GM12878 (cell line): Measurements from ENCODE around the gene NKX6-1.

Source experiments
- BCL3 ChIP-seq: IDR thresholded peaks from 2 replicates; pipeline ENCODE4 v1.6.1; 2011; ENCODE audit warnings: borderline replicate concordance, low read depth, mild to moderate bottlenecking, moderate library complexity, low read length; ENCODE audit not compliant: insufficient read depth, poor library complexity, severe bottlenecking
- CHD2 ChIP-seq: IDR thresholded peaks from 2 replicates; pipeline ENCODE4 v1.6.1; 2011; ENCODE audit warnings: low read depth, low read length, improper control_type of control experiment, borderline replicate concordance
- CTCF ChIP-seq, 3 experiments: IDR thresholded peaks in 2 of 3; conservative IDR thresholded peaks in 1 of 3; 2 replicates each; pipeline ENCODE4 v1.5.1; 2011; ENCODE audit warnings: low read depth in 3 of 3, low read length in 3 of 3, mild to moderate bottlenecking in 3 of 3, control low read depth in 2 of 3, moderate library complexity in 2 of 3, inconsistent platforms in 1 of 3, mixed read lengths in 1 of 3; ENCODE audit not compliant: control insufficient read depth in 2 of 3, insufficient read depth in 1 of 3; ENCODE audit errors: extremely low read depth in 1 of 3
- EP300 ChIP-seq, 2 experiments: fragments of 150-350 bp in 1 of 2; IDR thresholded peaks; 2 replicates each; pipeline ENCODE4 v1.6.1; 2011 to 2012; ENCODE audit warnings: low read depth in 2 of 2, low read length in 2 of 2, borderline replicate concordance in 1 of 2, improper control_type of control experiment in 1 of 2, inconsistent platforms in 1 of 2; ENCODE audit not compliant: control insufficient read depth in 1 of 2
- HCFC1 ChIP-seq: fragments of 150-350 bp; IDR thresholded peaks from 2 replicates; pipeline ENCODE4 v1.6.1; 2014; ENCODE audit warnings: low read length
- JUND ChIP-seq: IDR thresholded peaks from 2 replicates; pipeline ENCODE4 v1.6.1; 2012; ENCODE audit warnings: low read depth, mild to moderate bottlenecking, low read length, improper control_type of control experiment, moderate library complexity
- NFIC ChIP-seq: IDR thresholded peaks from 2 replicates; pipeline ENCODE4 v1.6.1; 2012; ENCODE audit warnings: low read depth, mild to moderate bottlenecking, inconsistent platforms, low read length, moderate library complexity
- PKNOX1 ChIP-seq: fragments of 450-650 bp; IDR thresholded peaks from 2 replicates; pipeline ENCODE4 v1.6.1; 2016; ENCODE audit warnings: mild to moderate bottlenecking
- RELA ChIP-seq: fragments of 450-650 bp; IDR thresholded peaks from 2 replicates; pipeline ENCODE4 v1.8.0; 2014; ENCODE audit warnings: borderline replicate concordance; ENCODE audit not compliant: partially characterized antibody
- REST ChIP-seq: IDR thresholded peaks from 2 replicates; pipeline ENCODE4 v1.6.1; 2012; ENCODE audit warnings: mild to moderate bottlenecking, low read depth, low read length
- SPI1 ChIP-seq: IDR thresholded peaks from 2 replicates; pipeline ENCODE4 v1.6.1; 2011; ENCODE audit warnings: low read depth, mild to moderate bottlenecking, low read length, moderate library complexity, borderline replicate concordance; ENCODE audit not compliant: insufficient read depth
- SUZ12 ChIP-seq: fragments of 200-600 bp; sonication (generic); IDR thresholded peaks from one replicate; pipeline ENCODE4 v1.6.1; 2018; ENCODE audit warnings: antibody characterized with exemption, mild to moderate bottlenecking; ENCODE audit not compliant: unreplicated experiment
- TAF1 ChIP-seq: IDR thresholded peaks from 2 replicates; pipeline ENCODE4 v1.6.1; 2011; ENCODE audit warnings: mild to moderate bottlenecking, low read depth, low read length, borderline replicate concordance
- ZNF274 ChIP-seq: IDR thresholded peaks from one replicate; pipeline ENCODE4 v1.8.0; 2011; ENCODE audit not compliant: insufficient read length, insufficient read depth

- TF ChIP-seq JUND (no peak), REST (no peak), RELA (no peak), EP300 (IDR thresholded peaks at IDR 0.05; ENCODE audit: borderline replicate concordance in 1 of 2, control insufficient read depth in 1 of 2, low read depth in 2 of 2, low read length in 2 of 2) (no peak), SPI1 (no peak), HCFC1 (no peak), ZNF274 (no peak), PKNOX1 (no peak), CHD2 (no peak), CTCF (IDR thresholded peaks at IDR 0.05 in 2 of 3, conservative IDR thresholded peaks at IDR 0.05 in 1 of 3; ENCODE audit: control insufficient read depth in 2 of 3, extremely low read depth in 1 of 3, insufficient read depth in 1 of 3, low read depth in 3 of 3, low read length in 3 of 3) (no peak), BCL3 (no peak), TAF1 (no peak), SUZ12 (no peak), NFIC (no peak)
Observed at GRCh38 chr4:84500386-84501201, 1.5 kb upstream of the NKX6-1 start.
